Measurements from ENCODE around the gene CFAP221.

Gene CFAP221

DNA sequence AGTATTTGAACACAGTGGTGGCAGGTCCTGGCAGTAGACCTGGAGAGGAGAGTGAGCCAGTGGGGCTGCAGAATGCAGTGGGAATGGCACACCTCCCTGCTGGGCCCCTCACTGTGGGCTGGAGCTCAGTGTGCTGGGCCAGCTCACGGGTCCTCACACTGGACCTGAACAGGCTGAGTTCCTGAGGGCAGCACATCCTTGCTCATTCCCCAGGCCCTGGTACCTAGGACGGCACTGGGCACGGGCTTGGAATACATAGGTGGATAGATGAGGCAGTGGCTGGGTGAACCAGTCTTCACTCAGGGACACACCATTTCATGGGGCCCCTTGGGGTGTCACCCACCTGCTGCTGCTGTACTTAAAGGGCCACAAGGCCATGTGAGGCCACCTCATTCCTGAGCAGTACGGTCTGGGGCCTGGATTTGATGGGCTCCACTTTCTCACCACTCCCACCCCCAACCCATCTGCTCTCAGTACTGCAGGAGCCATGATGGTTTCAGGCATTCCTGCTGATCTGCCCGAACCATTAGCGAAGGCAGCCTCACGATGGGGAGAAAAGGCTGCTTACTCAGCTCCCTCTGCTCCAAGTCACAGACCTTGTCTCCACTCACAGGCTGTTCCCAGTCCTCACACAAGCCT is 138.9 kb downstream of the CFAP221 start:
- no peak overlapping the region for H3K9ac ChIP-seq (ENCODE audit: low read depth, low read length)
- peaks cover 10% of the 10 kb centered on the region for H3K36me3 ChIP-seq (ENCODE audit: insufficient read depth, low read length)
- no peak overlapping the region for H3K4me2 ChIP-seq (ENCODE audit: low read length)
- H3K9me3 ChIP-seq (replicated peaks; ENCODE audit: low read length) = no peaks in the 10 kb centered on the region
- no peaks in the 10 kb centered on the region for H3K27me3 ChIP-seq (ENCODE audit: control insufficient read depth, insufficient read depth, low read length)
- no peak overlapping the region for H3K4me3 ChIP-seq (ENCODE audit: low read length)
- peaks cover 17% of the 10 kb centered on the region for H3K4me1 ChIP-seq (ENCODE audit: control insufficient read depth, insufficient read depth, low read length)

DNA sequence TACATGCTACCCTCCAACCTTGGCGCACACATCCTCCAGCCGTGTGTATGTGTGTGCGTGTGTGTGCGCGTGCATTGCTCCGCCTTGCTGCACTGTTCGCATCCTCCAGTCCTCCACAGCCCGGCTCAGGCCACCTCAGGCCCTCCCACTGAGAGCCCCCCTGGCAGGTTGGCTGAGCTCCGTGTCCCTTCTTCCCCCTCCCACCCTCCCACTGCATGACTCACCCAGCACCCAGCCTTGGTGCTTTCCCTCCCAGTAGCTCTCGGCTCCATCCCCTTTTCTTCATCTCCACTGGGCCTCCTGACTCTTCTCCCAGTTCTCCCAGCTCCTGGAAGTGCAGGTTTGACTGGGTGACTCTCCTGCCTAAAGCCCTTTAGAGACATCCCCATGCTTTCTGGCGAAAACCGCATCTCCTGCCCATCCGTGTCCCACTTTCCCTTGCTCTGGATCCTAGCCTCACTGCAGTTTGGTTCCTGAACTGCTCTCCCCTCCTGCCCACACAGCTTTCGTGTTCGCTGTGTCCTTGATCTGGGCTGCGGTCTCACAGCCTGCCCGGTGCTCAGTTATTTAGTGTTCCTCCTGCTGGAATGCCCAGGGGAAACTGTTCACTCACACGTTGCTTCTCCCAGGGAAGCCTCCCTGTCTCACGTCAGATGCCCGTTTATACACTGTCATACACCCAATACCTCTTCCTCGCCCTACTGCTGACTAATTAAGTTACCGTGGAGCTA is 139.6 kb downstream of the CFAP221 start:
- no peak overlapping the region for H3K4me3 ChIP-seq (ENCODE audit: low read length)
- H3K36me3 ChIP-seq (ENCODE audit: insufficient read depth, low read length) = peaks cover 10% of the 10 kb centered on the region
- peaks cover 17% of the 10 kb centered on the region for H3K4me1 ChIP-seq (ENCODE audit: control insufficient read depth, insufficient read depth, low read length)
- H3K9me3 ChIP-seq (replicated peaks; ENCODE audit: low read length) = no peaks in the 10 kb centered on the region
- no peaks in the 10 kb centered on the region for H3K27me3 ChIP-seq (ENCODE audit: control insufficient read depth, insufficient read depth, low read length)
- peak overlapping the region; percentile 56 for H3K4me2 ChIP-seq (ENCODE audit: low read length)
- no peak overlapping the region for H3K9ac ChIP-seq (ENCODE audit: low read depth, low read length)

DNA sequence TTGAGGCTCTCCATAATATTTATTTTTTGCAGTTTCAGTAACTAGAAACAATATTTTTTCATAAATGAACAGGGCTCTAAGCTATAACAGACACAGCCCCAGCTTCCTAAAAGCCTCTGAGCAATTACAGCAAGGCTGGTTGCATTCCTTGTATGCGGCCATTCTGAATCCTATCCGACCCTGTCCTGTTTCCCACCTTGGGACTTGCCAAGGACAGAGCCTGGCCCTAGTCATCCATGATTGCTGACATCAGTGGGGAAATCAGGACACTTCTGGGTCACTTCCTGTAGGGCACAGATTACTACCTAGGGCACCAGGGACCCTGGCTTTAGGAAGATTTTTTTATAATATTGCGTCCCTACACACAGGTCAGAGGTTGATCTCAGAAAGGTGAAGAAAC is 140.3 kb downstream of the CFAP221 start:
- Histone ChIP-seq H3K36me3 (ENCODE audit: insufficient read depth, low read length) (peaks cover 10% of the 10 kb centered on the region), H3K4me2 (ENCODE audit: low read length) (no peak overlapping the region), H3K9me3 (replicated peaks; ENCODE audit: low read length) (no peaks in the 10 kb centered on the region), H3K27me3 (ENCODE audit: control insufficient read depth, insufficient read depth, low read length) (no peaks in the 10 kb centered on the region), H3K4me3 (ENCODE audit: low read length) (no peak overlapping the region), H3K4me1 (ENCODE audit: control insufficient read depth, insufficient read depth, low read length) (peaks cover 16% of the 10 kb centered on the region), H3K9ac (ENCODE audit: low read depth, low read length) (no peak overlapping the region)

DNA sequence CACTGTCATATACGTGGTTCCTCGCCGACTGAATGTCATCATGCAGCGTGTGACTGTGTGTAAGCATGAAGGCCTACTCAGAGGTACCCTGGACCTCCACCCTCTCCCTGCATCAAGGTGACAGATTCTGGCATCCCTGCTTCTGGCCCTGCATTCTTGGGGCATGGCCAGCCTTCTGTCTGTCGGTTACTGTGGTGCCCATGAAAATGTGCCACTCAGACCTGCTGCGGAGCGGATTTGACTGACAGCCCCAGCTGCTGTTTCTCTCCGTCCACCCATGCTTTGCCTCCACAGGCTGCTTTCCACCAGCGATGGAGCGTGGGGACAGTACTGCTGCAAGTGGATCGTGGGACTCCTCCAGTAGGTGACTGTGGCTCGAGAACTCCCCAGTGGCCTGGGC is 144.4 kb downstream of the CFAP221 start:
- H3K4me2 ChIP-seq (ENCODE audit: low read length) = no peak overlapping the region
- no peaks in the 10 kb centered on the region for H3K27me3 ChIP-seq (ENCODE audit: control insufficient read depth, insufficient read depth, low read length)
- no peaks in the 10 kb centered on the region for H3K36me3 ChIP-seq (ENCODE audit: insufficient read depth, low read length)
- H3K9ac ChIP-seq (ENCODE audit: low read depth, low read length) = no peak overlapping the region
- no peak overlapping the region for H3K4me3 ChIP-seq (ENCODE audit: low read length)
- no peaks in the 10 kb centered on the region for H3K9me3 ChIP-seq (replicated peaks; ENCODE audit: low read length)
- peaks cover 5% of the 10 kb centered on the region for H3K4me1 ChIP-seq (ENCODE audit: control insufficient read depth, insufficient read depth, low read length)

DNA sequence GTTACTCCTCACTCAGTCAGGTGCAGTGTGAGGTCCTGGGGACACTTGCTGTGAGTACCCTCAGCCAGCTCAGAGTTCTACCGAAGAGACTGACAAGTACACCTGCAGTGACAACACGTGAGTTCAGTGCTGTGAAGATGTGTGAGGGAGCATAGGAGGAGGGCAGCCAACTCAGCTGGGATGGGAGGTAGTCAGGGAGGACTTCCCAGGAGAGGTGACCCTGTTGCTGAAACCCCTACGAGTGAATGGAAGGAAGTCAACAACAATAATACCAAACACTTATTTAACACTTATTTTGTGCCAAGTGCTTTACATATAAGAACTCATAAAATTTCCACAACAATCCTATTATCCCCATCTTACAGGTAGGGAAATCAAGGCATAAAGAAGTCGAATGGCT is 145.0 kb downstream of the CFAP221 start:
- no peaks in the 10 kb centered on the region for H3K27me3 ChIP-seq (ENCODE audit: control insufficient read depth, insufficient read depth, low read length)
- no peak overlapping the region for H3K4me2 ChIP-seq (ENCODE audit: low read length)
- no peaks in the 10 kb centered on the region for H3K36me3 ChIP-seq (ENCODE audit: insufficient read depth, low read length)
- no peak overlapping the region for H3K4me3 ChIP-seq (ENCODE audit: low read length)
- H3K4me1 ChIP-seq (ENCODE audit: control insufficient read depth, insufficient read depth, low read length) = peaks cover under 1% of the 10 kb centered on the region
- no peak overlapping the region for H3K9ac ChIP-seq (ENCODE audit: low read depth, low read length)
- H3K9me3 ChIP-seq (replicated peaks; ENCODE audit: low read length) = no peaks in the 10 kb centered on the region

DNA sequence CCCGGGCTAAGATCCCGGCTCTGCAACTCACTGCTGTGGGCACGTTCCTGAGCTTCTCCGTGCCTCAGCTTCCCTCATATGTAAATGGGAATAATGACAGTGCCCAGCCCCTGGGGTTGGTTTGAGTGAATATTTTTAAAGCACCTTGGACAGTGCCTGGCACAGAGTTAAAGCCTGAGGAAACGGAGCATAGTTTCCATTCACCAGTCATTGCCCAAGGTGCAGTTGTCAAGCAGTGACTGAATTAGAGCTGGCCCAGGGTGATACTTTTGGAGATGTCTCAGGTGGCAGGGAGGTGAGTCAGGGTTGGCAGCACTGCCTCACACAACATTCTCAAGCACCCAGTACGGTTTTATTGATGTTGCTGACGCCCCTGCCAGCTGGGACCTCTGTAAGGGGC is 146.9 kb downstream of the CFAP221 start:
- Histone ChIP-seq H3K4me1 (ENCODE audit: control insufficient read depth, insufficient read depth, low read length) (peaks cover 18% of the 10 kb centered on the region), H3K4me2 (ENCODE audit: low read length) (no peak overlapping the region), H3K4me3 (ENCODE audit: low read length) (no peak overlapping the region), H3K27me3 (ENCODE audit: control insufficient read depth, insufficient read depth, low read length) (no peaks in the 10 kb centered on the region), H3K36me3 (ENCODE audit: insufficient read depth, low read length) (no peaks in the 10 kb centered on the region), H3K9ac (ENCODE audit: low read depth, low read length) (no peak overlapping the region), H3K9me3 (replicated peaks; ENCODE audit: low read length) (no peaks in the 10 kb centered on the region)

DNA sequence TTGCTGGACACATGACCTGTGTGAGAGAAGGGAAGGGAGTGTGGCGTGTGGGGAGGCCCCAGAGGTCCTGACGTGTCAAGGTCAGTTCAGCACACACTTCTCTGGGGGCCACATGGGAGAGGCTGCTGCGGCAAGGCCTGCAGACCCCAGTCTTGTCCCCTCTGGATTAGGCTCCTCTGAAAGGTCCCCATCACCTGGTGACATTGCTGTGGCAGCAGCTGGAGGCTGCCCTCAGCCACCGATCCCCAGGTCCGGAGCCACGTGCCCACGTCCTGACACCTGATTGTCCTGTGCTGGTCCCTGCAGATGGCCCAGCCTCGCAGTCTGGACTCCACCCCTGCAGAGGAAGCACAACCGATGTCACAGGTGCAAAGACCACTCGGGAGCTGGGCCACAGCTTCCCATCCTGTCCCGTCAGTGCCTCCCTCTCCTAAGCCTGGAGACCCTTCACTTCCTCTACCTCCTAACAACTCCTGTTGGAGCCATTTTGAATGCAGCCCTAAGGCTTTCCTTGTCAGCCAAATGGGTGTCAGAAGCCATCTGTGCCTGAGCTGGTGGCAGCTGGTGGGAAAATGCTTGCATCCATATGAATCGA is 147.5 kb downstream of the CFAP221 start:
- Histone ChIP-seq H3K4me2 (ENCODE audit: low read length) (no peak overlapping the region), H3K4me1 (ENCODE audit: control insufficient read depth, insufficient read depth, low read length) (peaks cover 18% of the 10 kb centered on the region), H3K36me3 (ENCODE audit: insufficient read depth, low read length) (no peaks in the 10 kb centered on the region), H3K4me3 (ENCODE audit: low read length) (no peak overlapping the region), H3K9ac (ENCODE audit: low read depth, low read length) (no peak overlapping the region), H3K9me3 (replicated peaks; ENCODE audit: low read length) (no peaks in the 10 kb centered on the region), H3K27me3 (ENCODE audit: control insufficient read depth, insufficient read depth, low read length) (no peaks in the 10 kb centered on the region)

DNA sequence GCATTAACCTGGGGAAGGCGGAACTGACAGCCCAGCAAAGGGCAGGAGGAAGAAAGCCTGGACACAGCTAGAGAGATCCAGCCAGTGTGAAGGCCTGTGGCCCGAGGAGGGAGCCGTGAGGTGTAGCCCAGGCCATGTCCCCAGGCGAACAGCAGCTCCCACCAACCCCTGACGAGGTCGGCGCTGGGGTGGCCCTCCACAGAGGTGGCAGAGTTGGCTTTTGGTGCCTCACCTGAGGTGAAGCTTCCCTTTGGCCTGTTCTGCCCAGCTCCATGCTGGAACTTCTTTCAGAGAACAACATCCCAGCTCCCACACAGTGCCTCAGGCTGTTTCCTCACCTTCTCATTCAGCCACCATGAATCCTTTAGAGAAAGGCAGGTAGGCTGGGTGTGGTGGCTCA is 148.1 kb downstream of the CFAP221 start:
- H3K4me3 ChIP-seq (ENCODE audit: low read length) = no peak overlapping the region
- H3K4me2 ChIP-seq (ENCODE audit: low read length) = no peak overlapping the region
- H3K9ac ChIP-seq (ENCODE audit: low read depth, low read length) = no peak overlapping the region
- no peaks in the 10 kb centered on the region for H3K27me3 ChIP-seq (ENCODE audit: control insufficient read depth, insufficient read depth, low read length)
- no peaks in the 10 kb centered on the region for H3K9me3 ChIP-seq (replicated peaks; ENCODE audit: low read length)
- H3K36me3 ChIP-seq (ENCODE audit: insufficient read depth, low read length) = no peaks in the 10 kb centered on the region
- H3K4me1 ChIP-seq (ENCODE audit: control insufficient read depth, insufficient read depth, low read length) = peaks cover 18% of the 10 kb centered on the region

DNA sequence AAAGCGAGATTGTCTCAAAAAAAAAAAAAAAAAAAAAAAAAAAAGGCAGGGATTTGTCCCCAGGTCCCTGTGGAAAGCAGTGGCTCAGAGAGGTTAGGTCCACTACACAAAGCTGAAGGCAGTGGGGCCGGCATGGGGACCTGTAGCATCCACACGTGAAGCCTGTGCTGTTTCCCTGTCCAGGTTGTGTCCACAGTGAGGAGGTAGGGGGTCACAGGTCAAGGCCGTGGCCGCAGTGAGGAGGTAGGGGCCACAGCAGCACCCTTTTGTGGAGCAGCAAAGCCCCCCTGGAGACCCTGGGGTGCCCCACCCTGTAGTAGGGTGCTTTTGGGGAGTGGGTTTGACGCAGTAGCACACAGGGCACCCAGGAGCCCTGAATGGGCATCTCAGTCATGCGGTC is 148.7 kb downstream of the CFAP221 start:
- no peak overlapping the region for H3K4me2 ChIP-seq (ENCODE audit: low read length)
- no peaks in the 10 kb centered on the region for H3K36me3 ChIP-seq (ENCODE audit: insufficient read depth, low read length)
- no peak overlapping the region for H3K9ac ChIP-seq (ENCODE audit: low read depth, low read length)
- peaks cover 2% of the 10 kb centered on the region for H3K27me3 ChIP-seq (ENCODE audit: control insufficient read depth, insufficient read depth, low read length)
- no peaks in the 10 kb centered on the region for H3K9me3 ChIP-seq (replicated peaks; ENCODE audit: low read length)
- no peak overlapping the region for H3K4me3 ChIP-seq (ENCODE audit: low read length)
- H3K4me1 ChIP-seq (ENCODE audit: control insufficient read depth, insufficient read depth, low read length) = peaks cover 18% of the 10 kb centered on the region

DNA sequence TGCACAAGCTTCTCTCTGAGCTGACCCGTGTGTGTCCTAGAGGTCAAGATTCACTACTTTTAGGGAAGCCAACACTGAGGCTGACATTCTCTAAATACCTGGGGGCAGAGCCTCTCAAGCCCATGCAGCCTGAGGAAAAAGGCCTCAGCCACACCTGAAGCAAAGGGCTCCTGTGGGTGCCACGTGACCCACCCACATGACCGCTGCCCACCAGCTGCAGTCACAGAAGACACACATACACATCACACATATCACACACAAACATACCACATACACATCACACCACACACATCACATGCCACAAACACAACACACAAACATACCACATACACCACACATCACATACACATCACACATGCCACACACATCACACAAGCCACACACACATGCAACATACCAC is 149.3 kb downstream of the CFAP221 start:
- Histone ChIP-seq H3K36me3 (ENCODE audit: insufficient read depth, low read length) (no peaks in the 10 kb centered on the region), H3K4me1 (ENCODE audit: control insufficient read depth, insufficient read depth, low read length) (peaks cover 18% of the 10 kb centered on the region), H3K4me2 (ENCODE audit: low read length) (no peak overlapping the region), H3K9me3 (replicated peaks; ENCODE audit: low read length) (no peaks in the 10 kb centered on the region), H3K27me3 (ENCODE audit: control insufficient read depth, insufficient read depth, low read length) (peaks cover 6% of the 10 kb centered on the region), H3K9ac (ENCODE audit: low read depth, low read length) (no peak overlapping the region), H3K4me3 (ENCODE audit: low read length) (no peak overlapping the region)

DNA sequence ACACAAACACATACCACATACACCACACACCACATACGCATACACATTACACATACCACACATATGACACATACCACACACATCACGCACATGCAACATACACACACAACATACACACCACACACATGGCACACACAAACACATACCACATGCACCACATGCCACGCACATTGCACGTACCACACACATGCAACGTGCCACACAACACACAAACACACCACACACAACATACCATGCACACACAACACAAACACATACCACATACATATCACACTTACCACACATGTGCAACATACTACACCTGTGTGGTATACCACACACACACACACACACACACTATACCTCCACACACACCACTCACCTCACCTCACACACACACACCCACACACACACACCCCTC is 149.7 kb downstream of the CFAP221 start:
- Histone ChIP-seq H3K4me3 (ENCODE audit: low read length) (no peak overlapping the region), H3K27me3 (ENCODE audit: control insufficient read depth, insufficient read depth, low read length) (peaks cover 6% of the 10 kb centered on the region), H3K4me1 (ENCODE audit: control insufficient read depth, insufficient read depth, low read length) (peaks cover 18% of the 10 kb centered on the region), H3K9ac (ENCODE audit: low read depth, low read length) (no peak overlapping the region), H3K36me3 (ENCODE audit: insufficient read depth, low read length) (no peaks in the 10 kb centered on the region), H3K4me2 (ENCODE audit: low read length) (no peak overlapping the region), H3K9me3 (replicated peaks; ENCODE audit: low read length) (no peaks in the 10 kb centered on the region)

DNA sequence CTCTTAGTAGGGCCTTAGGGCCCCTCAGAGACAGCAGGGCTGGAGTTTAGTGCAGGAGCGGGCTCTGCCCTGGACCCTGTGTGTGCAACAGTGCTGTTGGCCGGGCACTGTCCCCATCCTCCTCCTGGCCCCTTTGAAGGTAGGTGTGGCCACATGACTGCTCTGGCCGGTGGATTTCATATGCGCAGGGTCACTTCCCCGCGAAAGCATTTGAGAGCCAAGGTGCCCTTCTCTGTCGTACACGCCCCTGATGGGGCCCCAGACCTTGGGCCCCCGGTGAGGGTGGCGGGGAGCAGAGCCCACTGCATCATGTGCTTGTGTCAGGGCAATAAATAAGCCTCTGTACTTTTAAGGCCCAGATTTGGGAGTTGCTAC is 150.2 kb downstream of the CFAP221 start:
- H3K4me1 ChIP-seq (ENCODE audit: control insufficient read depth, insufficient read depth, low read length) = peaks cover 18% of the 10 kb centered on the region
- no peaks in the 10 kb centered on the region for H3K36me3 ChIP-seq (ENCODE audit: insufficient read depth, low read length)

More for the DNA sequence above, 150.2 kb downstream of the CFAP221 start:
- H3K4me3 ChIP-seq (ENCODE audit: low read length) = peak overlapping the region; percentile 56
- peak overlapping the region; percentile 83 for H3K4me2 ChIP-seq (ENCODE audit: low read length)
- H3K27me3 ChIP-seq (ENCODE audit: control insufficient read depth, insufficient read depth, low read length) = peaks cover 6% of the 10 kb centered on the region
- no peak overlapping the region for H3K9ac ChIP-seq (ENCODE audit: low read depth, low read length)
- no peaks in the 10 kb centered on the region for H3K9me3 ChIP-seq (replicated peaks; ENCODE audit: low read length)
